M059J (cell line): ENCODE data around the gene GRWD1. TPM values are rescaled to one million over a fixed set of nuclear protein-coding genes. Genes with fewer than 3 reads are reported as not detected.

ENCODE experiments used
- DNase-seq: peaks from one replicate; pipeline ENCODE4 v3.0.0-alpha.2; 2012; ENCODE audit warnings: low read depth
- total RNA-seq: library from RNA; depleted of rRNA; stranded (reverse); fragments of >200 nt; shearing (Covaris generic); gene quantifications from 2 replicates; pipeline ENCODE4 v1.2.3, GENCODE V29; 2014; rRNA removed

The GRWD1 gene
- 41.3 and 49.9 TPM in 2 replicates for total RNA-seq

GRCh38 chr19:48445606-48446481 is at the start of gene GRWD1:
GRWD1 (plus strand) TSS chr19:48445983; CDS start chr19:48446006, 23 bp downstream.
- DNase-seq: peak; percentile 99

- peak; percentile 34 for DNase-seq
Measured at GRCh38 chr19:48396016-48396823, 49.6 kb upstream of the GRWD1 start.

- no peak for DNase-seq
Measured at GRCh38 chr19:48396824-48397176, 49.0 kb upstream of the GRWD1 start.

GRCh38 chr19:48397263-48398101 is 48.3 kb upstream of the GRWD1 start:
- DNase-seq: no peak

GRCh38 chr19:48398102-48398374 is 47.7 kb upstream of the GRWD1 start:
- peak; percentile 26 for DNase-seq

GRCh38 chr19:48398375-48399235 is 47.2 kb upstream of the GRWD1 start:
- peak; percentile 79 for DNase-seq

GRCh38 chr19:48400018-48400742 is 45.6 kb upstream of the GRWD1 start:
- DNase-seq: peak; percentile 75

GRCh38 chr19:48401287-48401686 is 44.5 kb upstream of the GRWD1 start:
- DNase-seq: no peak

- DNase-seq: peak; percentile 74
Measured at GRCh38 chr19:48403606-48404005, 42.2 kb upstream of the GRWD1 start.

- no peak for DNase-seq
Measured at GRCh38 chr19:48405010-48405659, 40.6 kb upstream of the GRWD1 start.

GRCh38 chr19:48405850-48406249 is 39.9 kb upstream of the GRWD1 start:
- peak; percentile 27 for DNase-seq

GRCh38 chr19:48413879-48414587 is 31.8 kb upstream of the GRWD1 start:
- DNase-seq: peak; percentile 51

GRCh38 chr19:48415395-48415794 is 30.4 kb upstream of the GRWD1 start:
- peak; percentile 48 for DNase-seq

- no peak for DNase-seq
Measured at GRCh38 chr19:48415806-48416221, 30.0 kb upstream of the GRWD1 start.

GRCh38 chr19:48417421-48417820 is 28.4 kb upstream of the GRWD1 start:
- no peak for DNase-seq

- peak; percentile 87 for DNase-seq
Measured at GRCh38 chr19:48418317-48419064, 27.3 kb upstream of the GRWD1 start.

- DNase-seq: peak; percentile 59
Measured at GRCh38 chr19:48419158-48419920, 26.4 kb upstream of the GRWD1 start.

- DNase-seq: no peak
Measured at GRCh38 chr19:48421548-48421947, 24.2 kb upstream of the GRWD1 start.
